ENCODE measurements around the gene KLHDC2.
"Not testable (repeated sequence)": the region's sequence is repeated elsewhere in the genome, so short reads cannot be mapped to it uniquely, and the experiment has no call there.

KLHDC2 gene

GRCh38 chr14:49770212-49770817, 2.4 kb downstream of the KLHDC2 start:
- Histone ChIP-seq H3K27ac (peak overlapping the region; percentile 94), H3K4me3 (ENCODE audit: low read depth, low read length) (peak overlapping the region; percentile 97)

GRCh38 chr14:49771691-49772090, 3.7 kb downstream of the KLHDC2 start:
- not testable (repeated sequence) for H3K9me3 ChIP-seq (ENCODE audit: severe bottlenecking); DNase-seq; H3K4me3 ChIP-seq (ENCODE audit: low read depth, low read length); H3K27me3 ChIP-seq (ENCODE audit: insufficient read depth, low read depth, severe bottlenecking)
- peak overlapping the region; percentile 94 for H3K27ac ChIP-seq
- peaks cover 24% of the 10 kb centered on the region for H3K36me3 ChIP-seq

More at GRCh38 chr14:49770212-49770817, 2.4 kb downstream of the KLHDC2 start:
- no peaks in the 10 kb centered on the region for H3K27me3 ChIP-seq (ENCODE audit: insufficient read depth, low read depth, severe bottlenecking)
- no peaks in the 10 kb centered on the region for H3K9me3 ChIP-seq (ENCODE audit: severe bottlenecking)
- peaks cover 14% of the 10 kb centered on the region for H3K36me3 ChIP-seq
- no peak for DNase-seq
- TF ChIP-seq CTCF (IDR thresholded peaks at IDR 0.05; ENCODE audit: low read depth, low read length), result no peak

- H3K36me3 ChIP-seq, result peaks cover 45% of the 10 kb centered on the region
- H3K27ac ChIP-seq, result no peak overlapping the region
- no peak overlapping the region for H3K4me3 ChIP-seq (ENCODE audit: low read depth, low read length)
- DNase-seq, result no peak
- TF ChIP-seq CTCF (IDR thresholded peaks at IDR 0.05; ENCODE audit: low read depth, low read length), result no peak
- H3K9me3 ChIP-seq (ENCODE audit: severe bottlenecking), result no peaks in the 10 kb centered on the region
- H3K27me3 ChIP-seq (ENCODE audit: insufficient read depth, low read depth, severe bottlenecking), result no peaks in the 10 kb centered on the region
Observed at GRCh38 chr14:49774106-49774505, 6.2 kb downstream of the KLHDC2 start.

GRCh38 chr14:49778421-49778820, 10.5 kb downstream of the KLHDC2 start:
- no peak overlapping the region for H3K27ac ChIP-seq
- H3K4me3 ChIP-seq (ENCODE audit: low read depth, low read length), result no peak overlapping the region
- no peaks in the 10 kb centered on the region for H3K27me3 ChIP-seq (ENCODE audit: insufficient read depth, low read depth, severe bottlenecking)
- no peaks in the 10 kb centered on the region for H3K9me3 ChIP-seq (ENCODE audit: severe bottlenecking)
- TF ChIP-seq CTCF (IDR thresholded peaks at IDR 0.05; ENCODE audit: low read depth, low read length), result no peak
- no peak for DNase-seq
- H3K36me3 ChIP-seq, result peaks cover 83% of the 10 kb centered on the region

- H3K4me3 ChIP-seq (ENCODE audit: low read depth, low read length); DNase-seq; H3K9me3 ChIP-seq (ENCODE audit: severe bottlenecking); H3K27ac ChIP-seq; H3K27me3 ChIP-seq (ENCODE audit: insufficient read depth, low read depth, severe bottlenecking): not testable (repeated sequence)
- peaks cover 94% of the 10 kb centered on the region for H3K36me3 ChIP-seq
Observed at GRCh38 chr14:49781040-49781439, 13.1 kb downstream of the KLHDC2 start.

- TF ChIP-seq CTCF (IDR thresholded peaks at IDR 0.05; ENCODE audit: low read depth, low read length), result no peak
- Histone ChIP-seq H3K27ac (no peak overlapping the region), H3K4me3 (ENCODE audit: low read depth, low read length) (no peak overlapping the region), H3K9me3 (ENCODE audit: severe bottlenecking) (no peaks in the 10 kb centered on the region), H3K36me3 (peaks cover 97% of the 10 kb centered on the region), H3K27me3 (ENCODE audit: insufficient read depth, low read depth, severe bottlenecking) (no peaks in the 10 kb centered on the region)
- no peak for DNase-seq
Observed at GRCh38 chr14:49783394-49784014, 15.6 kb downstream of the KLHDC2 start.

GRCh38 chr14:49786315-49786714, 18.4 kb downstream of the KLHDC2 start:
- H3K27ac ChIP-seq, result no peak overlapping the region
- H3K27me3 ChIP-seq (ENCODE audit: insufficient read depth, low read depth, severe bottlenecking), result no peaks in the 10 kb centered on the region
- no peak for DNase-seq
- no peaks in the 10 kb centered on the region for H3K9me3 ChIP-seq (ENCODE audit: severe bottlenecking)
- TF ChIP-seq CTCF (IDR thresholded peaks at IDR 0.05; ENCODE audit: low read depth, low read length), result no peak
- H3K36me3 ChIP-seq, result peaks cover 97% of the 10 kb centered on the region
- H3K4me3 ChIP-seq (ENCODE audit: low read depth, low read length), result no peak overlapping the region

All from WERI-Rb-1 (cell line).